Colonic mucosa (tissue), 4 donors: ENCODE data around the gene GPRASP1. TPM values are rescaled to one million over a fixed set of nuclear protein-coding genes. Genes with fewer than 3 reads are reported as not detected.

Experiments used
- DNase-seq: peaks from one replicate; pipeline ENCODE4 v3.0.0-alpha.2; 2020
- H3K27ac ChIP-seq: fragments of 200-600 bp; one replicate; pipeline ENCODE4 v1.8.0; 2021
- H3K27me3 ChIP-seq: fragments of 200-600 bp; one replicate; pipeline ENCODE4 v1.8.0; 2021
- H3K36me3 ChIP-seq: fragments of 200-600 bp; one replicate; pipeline ENCODE4 v1.8.0; 2021
- H3K4me1 ChIP-seq: fragments of 200-600 bp; one replicate; pipeline ENCODE4 v1.8.0; 2021; ENCODE audit warnings: mild to moderate bottlenecking
- H3K4me3 ChIP-seq: fragments of 200-600 bp; one replicate; pipeline ENCODE4 v1.8.0; 2021
- H3K9ac ChIP-seq, 2 donors: one replicate each; pipeline ENCODE4 v1.7.0; 2013; ENCODE audit warnings: control low read depth in 2 of 2, low read depth in 2 of 2, low read length in 2 of 2
- H3K9me3 ChIP-seq: fragments of 200-600 bp; one replicate; pipeline ENCODE4 v1.8.0; 2021
- CTCF ChIP-seq: fragments of 200-600 bp; IDR thresholded peaks from one replicate; pipeline ENCODE4 v1.8.0; 2022; ENCODE audit warnings: antibody characterized with exemption, mild to moderate bottlenecking
- intact Hi-C: fragments of 100-400 bp; cut with DNase I; formaldehyde crosslinking; loops from one replicate; pipeline ENCODE4 v1.14.1; 2022
- total RNA-seq, 2 donors: library from RNA; stranded (reverse); fragmentation: NEBNext Ultra II Directional in 1 of 2; extraction: Animal tissue kit (Norgen Biotek cat#: 25700) in 1 of 2; gene quantifications; one replicate each; pipeline ENCODE4 v1.2.1, GENCODE V29; 2021
- donor health status: healthy.
- donor health status: DM: no; HTN: no; CAD: no.
- donor health status: DM: no; HTN: no; CAD: no.

GPRASP1 gene
- total RNA-seq, 2 donors from 2014 or later: 2.5 to 3.7 TPM

GRCh38 chrX:102627640-102628039 lies 23.6 kb upstream of the GPRASP1 start:
- H3K36me3 ChIP-seq: no peaks in the 10 kb centered on the region
- no peak overlapping the region for H3K9ac ChIP-seq
- intact Hi-C loops: no loop called here
- H3K9me3 ChIP-seq: no peaks in the 10 kb centered on the region
- TF ChIP-seq CTCF: no peak
- no peaks in the 10 kb centered on the region for H3K4me1 ChIP-seq
- H3K4me3 ChIP-seq: no peak overlapping the region
- no peak overlapping the region for H3K27ac ChIP-seq
- DNase-seq: no peak
- H3K27me3 ChIP-seq: no peaks in the 10 kb centered on the region

GRCh38 chrX:102637561-102637960 lies 13.7 kb upstream of the GPRASP1 start:
- intact Hi-C loops: no loop called here
- no peak for DNase-seq
- no peak overlapping the region for H3K4me3 ChIP-seq
- H3K4me1 ChIP-seq: no peaks in the 10 kb centered on the region
- no peak for TF ChIP-seq CTCF
- no peak overlapping the region for H3K9ac ChIP-seq
- H3K27me3 ChIP-seq: no peaks in the 10 kb centered on the region
- no peaks in the 10 kb centered on the region for H3K9me3 ChIP-seq
- no peaks in the 10 kb centered on the region for H3K36me3 ChIP-seq
- no peak overlapping the region for H3K27ac ChIP-seq

- Histone ChIP-seq H3K27me3 (no peaks in the 10 kb centered on the region), H3K36me3 (no peaks in the 10 kb centered on the region), H3K4me3 (peak overlapping the region; percentile 39), H3K4me1 (no peaks in the 10 kb centered on the region), H3K27ac (no peak overlapping the region), H3K9me3 (no peaks in the 10 kb centered on the region), H3K9ac (peak overlapping the region in 1 of 2 donors; percentile 65)
- DNase-seq: no peak
- TF ChIP-seq CTCF: no peak
- intact Hi-C loops: no loop called here
Measured at GRCh38 chrX:102650903-102651241, 411 bp upstream of the GPRASP1 start.

- Histone ChIP-seq H3K4me3 (peak overlapping the region; percentile 39), H3K27me3 (no peaks in the 10 kb centered on the region), H3K9ac (peak overlapping the region in 1 of 2 donors; percentile 65), H3K27ac (no peak overlapping the region), H3K36me3 (no peaks in the 10 kb centered on the region), H3K4me1 (no peaks in the 10 kb centered on the region), H3K9me3 (no peaks in the 10 kb centered on the region)
- TF ChIP-seq CTCF: peak; percentile 28
- intact Hi-C loops: no loop called here
- DNase-seq: peak; percentile 40
Measured at GRCh38 chrX:102652031-102652688, 877 bp downstream of the GPRASP1 start.

GRCh38 chrX:102654696-102655095 lies 3.4 kb downstream of the GPRASP1 start:
- Histone ChIP-seq H3K4me1 (no peaks in the 10 kb centered on the region), H3K9me3 (no peaks in the 10 kb centered on the region), H3K4me3 (no peak overlapping the region), H3K27ac (no peak overlapping the region), H3K9ac (no peak overlapping the region), H3K27me3 (no peaks in the 10 kb centered on the region), H3K36me3 (no peaks in the 10 kb centered on the region)
- TF ChIP-seq CTCF: no peak
- no peak for DNase-seq
- intact Hi-C loops: no loop called here
